HG03354 (cell line): ENCODE results near the gene TCEANC.
A peak's percentile ranks its signal among the peaks of the same experiment; 100 is the strongest.
"Not testable (repeated sequence)": the region's sequence is repeated elsewhere in the genome, so short reads cannot be mapped to it uniquely, and the experiment has no call there.

Experiments used
- ATAC-seq: cut with Tn5 transposase; IDR thresholded peaks from one replicate; pipeline ENCODE4 v1.9.1; 2021; ENCODE audit warnings: mild to moderate bottlenecking; ENCODE audit not compliant: unreplicated experiment, poor library complexity, severe bottlenecking

TCEANC gene

DNA sequence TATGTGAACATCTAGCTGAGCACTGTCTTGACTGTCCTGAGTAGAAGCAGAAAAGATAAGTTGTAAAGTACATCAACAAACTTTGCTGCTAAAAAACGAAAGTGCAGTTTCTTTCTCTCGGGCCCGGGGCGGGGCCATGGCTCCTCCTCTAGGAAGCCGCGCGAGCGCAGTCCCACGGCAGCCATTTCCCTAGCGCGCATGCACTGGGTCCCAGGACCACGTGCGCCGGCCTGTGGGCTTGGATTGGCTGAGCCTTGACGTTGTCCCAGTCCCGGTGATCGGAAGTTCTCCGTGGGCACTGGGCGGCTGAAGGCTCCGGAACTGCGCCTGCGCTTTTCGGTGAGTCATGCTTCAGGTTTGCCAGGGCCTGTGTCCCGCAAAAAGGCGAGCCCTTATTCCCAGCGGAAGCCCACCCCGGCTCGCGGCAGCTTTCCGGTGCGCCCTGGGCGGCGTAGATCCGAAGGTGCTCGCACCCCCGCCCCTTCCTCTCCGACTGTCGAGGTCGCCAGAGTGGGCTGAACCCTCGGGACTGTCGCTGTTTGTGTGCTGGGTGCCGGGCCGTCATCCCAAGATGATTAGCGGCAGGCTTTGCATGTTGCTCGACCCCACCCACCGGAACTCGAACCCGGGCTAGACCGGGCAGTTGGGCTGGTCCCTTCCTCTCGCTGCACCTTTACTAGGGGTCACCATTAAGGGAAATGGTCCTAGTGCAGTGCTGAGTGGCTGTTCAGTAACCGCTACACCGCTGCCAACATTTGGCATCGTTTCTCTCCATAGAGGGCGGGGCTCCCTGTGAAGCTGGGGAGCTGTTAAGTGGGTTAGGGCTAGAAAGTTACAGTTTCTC, at the start of gene TCEANC:
TSS of gene TCEANC (plus strand) at position 292 of the 844 bp plus-strand sequence. CDS start 9,368 bp downstream, outside the sequence.
- ATAC-seq, result peak; percentile 96

GRCh38 chrX:13605611-13606010, 47.3 kb upstream of the TCEANC start:
- ATAC-seq, result no peak

DNA sequence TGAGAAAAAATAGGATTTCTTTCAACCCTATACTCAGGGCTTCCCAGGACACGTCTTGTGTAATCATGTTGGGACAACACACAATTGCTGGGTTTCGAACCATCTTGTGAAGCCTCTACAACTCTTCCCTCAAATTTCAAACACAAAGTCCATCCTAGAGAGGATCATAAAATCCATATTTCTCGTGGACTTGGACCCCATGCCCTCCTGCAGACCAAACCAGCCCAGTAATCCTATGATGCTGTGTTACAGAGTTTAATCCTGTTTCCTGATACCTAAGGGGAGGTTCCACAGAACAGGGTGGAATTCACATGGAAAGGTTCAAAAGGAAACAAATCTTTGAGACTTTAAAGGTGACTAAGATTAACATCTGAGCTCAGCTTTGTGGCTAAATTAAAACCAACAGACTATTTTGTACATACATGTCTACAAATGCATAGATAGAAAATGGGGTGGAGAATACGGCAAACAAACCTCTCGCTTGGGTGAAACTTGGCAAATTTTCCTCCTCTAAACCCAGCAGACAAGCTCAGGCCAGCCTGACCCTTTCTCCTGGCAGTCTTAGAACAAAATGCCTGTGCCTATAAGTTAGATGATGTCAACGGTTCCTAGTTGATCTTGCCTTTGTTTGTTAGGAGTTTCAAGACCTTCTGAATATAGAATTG, 45.5 kb upstream of the TCEANC start:
- ATAC-seq, result no peak

GRCh38 chrX:13607996-13608365, 45.0 kb upstream of the TCEANC start:
- ATAC-seq, result no peak

DNA sequence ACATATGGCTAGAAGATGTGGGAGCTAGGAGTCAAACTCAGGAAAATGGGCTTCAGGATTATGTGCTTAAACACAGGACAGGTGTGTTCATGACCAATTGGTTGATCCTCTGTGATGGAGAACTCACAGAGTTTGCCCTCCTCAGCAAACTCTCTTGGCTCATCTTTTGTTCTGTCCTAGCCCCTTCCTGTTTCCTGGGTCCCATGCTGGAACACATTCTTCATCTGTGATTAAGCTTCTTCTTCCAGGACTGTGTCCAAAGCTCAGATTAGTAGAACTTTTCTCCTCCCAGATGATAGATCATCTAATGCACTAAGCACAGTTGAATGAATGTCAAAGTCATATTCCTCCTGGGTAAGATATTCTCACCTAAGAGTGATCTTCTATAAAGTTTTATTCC, 38.8 kb upstream of the TCEANC start:
- ATAC-seq, result no peak

- ATAC-seq, result no peak
These were observed 32.7 kb upstream of the TCEANC start for GRCh38 chrX:13620207-13620606.

DNA sequence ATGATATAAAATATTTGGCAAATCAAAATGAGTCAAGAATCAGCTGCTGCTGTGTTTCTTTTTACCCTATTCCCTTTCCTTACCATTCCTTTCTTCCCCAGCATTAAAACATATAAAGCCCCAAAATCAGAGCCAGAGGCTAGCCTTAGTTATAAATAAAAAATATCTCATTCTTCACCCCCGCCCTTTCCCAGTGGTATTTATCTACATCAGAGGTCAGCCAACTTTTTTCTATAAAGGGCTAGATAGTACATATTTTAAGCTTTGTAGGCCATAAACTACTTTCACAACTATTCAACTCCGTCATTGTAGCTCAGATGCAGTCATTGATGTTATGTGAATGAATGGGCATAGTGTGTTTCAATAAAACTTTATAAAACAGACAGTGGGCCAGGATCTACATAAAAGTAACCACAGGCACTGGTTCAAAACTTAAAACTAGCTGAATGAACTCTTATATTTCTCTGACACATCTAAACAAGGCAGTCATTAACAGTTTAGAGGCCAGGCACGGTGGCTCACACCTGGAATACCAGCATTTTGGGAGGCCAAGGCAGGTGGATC, 30.5 kb upstream of the TCEANC start:
- no peak for ATAC-seq

DNA sequence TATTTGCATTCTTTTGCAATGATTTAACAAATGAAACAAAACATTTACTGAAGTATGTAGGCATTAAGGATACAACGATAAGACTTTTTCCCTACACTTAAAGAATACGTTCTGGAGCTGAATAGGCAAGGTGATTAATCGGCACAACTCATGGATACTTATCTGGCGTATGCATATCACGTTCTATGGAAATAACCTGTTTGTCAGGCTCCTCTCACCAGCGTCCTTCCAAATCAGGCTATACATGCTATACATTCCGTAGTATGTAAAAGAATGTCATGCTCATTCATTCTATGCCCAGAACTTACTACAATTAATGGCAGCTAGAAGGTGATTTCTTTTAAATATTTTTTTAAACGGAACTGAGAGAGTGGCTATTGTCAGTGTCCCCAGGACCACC, 25.6 kb upstream of the TCEANC start:
- ATAC-seq, result no peak

GRCh38 chrX:13637224-13637623, 15.7 kb upstream of the TCEANC start:
- ATAC-seq, result not testable (repeated sequence)

GRCh38 chrX:13638021-13638420, 14.9 kb upstream of the TCEANC start:
- ATAC-seq, result no peak

GRCh38 chrX:13638826-13639225, 14.1 kb upstream of the TCEANC start:
- ATAC-seq, result no peak

DNA sequence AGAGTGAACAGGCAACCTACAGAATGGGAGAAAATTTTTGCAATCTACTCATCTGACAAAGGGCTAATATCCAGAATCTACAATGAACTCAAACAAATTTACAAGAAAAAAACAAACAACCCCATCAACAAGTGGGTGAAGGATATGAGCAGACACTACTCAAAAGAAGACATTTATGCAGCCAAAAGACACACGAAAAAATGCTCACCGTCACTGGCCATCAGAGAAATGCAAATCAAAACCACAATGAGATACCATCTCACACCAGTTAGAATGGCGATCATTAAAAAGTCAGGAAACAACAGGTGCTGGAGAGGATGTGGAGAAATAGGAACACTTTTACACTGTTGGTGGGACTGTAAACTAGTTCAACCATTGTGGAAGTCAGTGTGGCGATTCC, 11.3 kb upstream of the TCEANC start:
- not testable (repeated sequence) for ATAC-seq

DNA sequence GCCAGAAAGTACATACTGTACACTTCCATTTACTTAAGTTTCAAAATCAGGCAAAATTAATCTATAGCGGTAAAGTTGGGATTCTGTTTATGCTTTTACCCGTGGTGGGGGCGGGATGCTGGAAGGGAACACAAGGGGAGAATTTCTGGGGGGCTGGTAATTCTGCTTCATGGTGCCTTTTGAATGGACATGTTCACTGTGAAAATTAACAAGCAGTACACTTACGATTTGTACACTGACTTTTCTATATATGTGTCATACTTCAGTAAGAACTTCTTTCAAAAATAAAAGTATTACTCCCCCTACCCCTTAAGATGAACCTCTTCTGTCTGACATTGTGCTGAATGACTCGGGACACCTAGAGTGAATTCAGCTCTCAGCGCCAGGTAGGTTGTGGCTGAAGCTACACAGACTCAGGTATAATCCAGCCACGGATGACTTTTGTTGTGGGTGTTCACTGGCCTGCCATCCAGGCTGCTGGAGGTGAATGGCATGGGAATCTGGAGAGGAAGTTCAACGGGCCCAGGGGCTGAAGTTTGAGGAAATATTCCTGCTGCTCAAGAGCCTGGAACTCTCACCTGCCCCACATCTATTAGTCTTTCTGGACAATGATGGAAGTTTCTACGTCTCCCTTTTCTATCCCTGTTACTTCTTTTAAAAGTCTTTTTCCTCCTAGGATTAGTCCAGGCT, 7.3 kb upstream of the TCEANC start:
- ATAC-seq, result no peak

GRCh38 chrX:13646154-13646549, 6.8 kb upstream of the TCEANC start:
- ATAC-seq, result peak; percentile 50

DNA sequence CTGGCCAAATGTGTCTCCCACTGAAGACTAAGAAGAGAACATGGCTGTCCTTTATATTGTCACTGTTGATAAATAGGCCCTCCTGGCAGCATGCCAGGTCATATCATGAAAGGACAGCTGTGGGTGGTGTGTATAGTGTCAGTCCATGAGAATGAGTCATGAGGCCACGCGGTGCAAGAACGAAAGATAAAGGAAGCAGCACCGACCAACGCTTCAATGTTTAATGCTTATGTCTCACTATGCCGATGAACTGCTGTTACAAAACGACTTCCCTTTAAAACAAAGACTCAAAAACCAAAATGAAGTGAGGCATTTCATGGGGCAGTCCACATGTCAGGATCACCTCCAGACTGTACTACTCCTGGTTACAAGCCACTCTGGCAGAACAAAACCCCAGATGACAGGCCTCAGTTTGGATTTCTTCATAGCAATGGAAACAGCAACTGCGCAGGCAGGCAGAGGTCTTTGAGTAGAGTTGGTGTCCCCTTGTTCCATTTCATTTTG, 5.2 kb upstream of the TCEANC start:
- ATAC-seq, result no peak

DNA sequence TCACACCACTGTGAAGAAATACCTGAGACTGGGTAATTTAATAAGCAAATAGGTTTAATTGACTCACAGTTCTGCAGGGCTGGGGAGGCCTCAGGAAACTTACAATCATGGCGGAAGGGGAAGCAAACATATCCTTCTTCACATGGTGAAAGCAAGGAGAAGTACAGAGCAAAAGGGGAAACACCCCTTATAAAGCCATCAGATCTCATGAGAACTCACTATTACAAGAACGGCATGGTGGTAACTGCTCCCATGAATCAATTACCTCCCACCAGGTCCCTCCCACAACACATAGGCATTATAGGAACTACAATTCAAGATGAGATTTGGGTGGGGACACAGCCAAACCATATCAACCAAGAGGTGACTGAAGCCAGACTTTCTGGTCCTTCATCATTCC, 4.6 kb upstream of the TCEANC start:
- not testable (repeated sequence) for ATAC-seq

DNA sequence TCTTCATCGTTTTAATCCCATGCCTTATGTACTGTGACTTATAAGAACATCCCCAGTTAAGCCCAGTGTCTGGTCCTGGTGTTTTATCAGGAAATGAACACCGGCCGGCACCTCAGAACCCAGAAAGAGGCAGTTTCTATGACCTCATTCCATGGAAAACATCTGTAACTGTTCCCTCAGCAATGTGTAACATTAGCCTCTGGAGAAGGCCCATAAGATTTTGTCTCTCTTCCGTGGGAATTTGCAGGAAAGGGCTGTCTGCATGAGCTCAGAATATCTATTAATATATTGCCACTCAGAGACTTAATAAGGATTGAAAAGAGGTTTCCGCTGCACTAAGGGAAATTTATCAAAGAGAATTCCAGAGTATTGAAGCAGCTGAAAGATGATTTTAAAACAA, 3.1 kb upstream of the TCEANC start:
- ATAC-seq, result no peak

GRCh38 chrX:13650318-13650717, 2.6 kb upstream of the TCEANC start:
- no peak for ATAC-seq

- ATAC-seq, result no peak
These were observed 1.8 kb upstream of the TCEANC start for GRCh38 chrX:13651150-13651549.

DNA sequence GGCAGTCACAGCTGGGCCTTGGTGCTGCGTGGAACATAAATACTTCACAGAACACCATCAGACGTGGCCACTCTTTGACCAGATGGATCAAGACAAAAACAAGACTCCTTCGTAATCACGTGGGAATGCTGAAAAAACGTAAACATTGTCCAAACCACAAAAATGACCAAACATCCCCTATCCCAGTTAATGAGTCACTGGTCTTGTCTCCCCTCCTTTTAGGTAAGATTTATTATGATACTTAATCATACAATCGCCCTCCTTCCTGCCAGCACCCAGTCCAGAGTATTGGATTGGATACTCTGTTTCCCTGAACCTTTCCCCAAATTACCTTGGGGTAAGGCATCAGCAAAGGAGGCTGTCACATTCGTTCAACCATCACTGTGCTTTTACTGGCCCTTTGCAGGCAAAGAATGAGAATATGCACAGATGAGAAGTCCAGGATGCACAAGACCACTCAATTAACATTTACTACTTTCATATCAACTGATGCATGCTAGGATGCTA, 601 bp upstream of the TCEANC start:
- peak; percentile 0 for ATAC-seq
